WTC11 (cell line): ENCODE measurements around the gene SART3. TPM values are rescaled to one million over a fixed set of nuclear protein-coding genes. Genes with fewer than 3 reads are reported as not detected.

Source experiments
- ATAC-seq: fragments of 200-7000 bp; cut with Tn5 transposase; 2 replicates; pipeline ENCODE4 v1.10.0; 2021; ENCODE audit warnings: mild to moderate bottlenecking, moderate library complexity
- CTCF ChIA-PET: fragments of 300-600 bp; sonication (Branson Sonifier 250); formaldehyde crosslinking; loops from one replicate; lab custom pipeline; 2021; ENCODE audit warnings: antibody characterized with exemption; lab: Charles Lee
- POLR2A ChIA-PET: fragments of 350-600 bp; sonication (Branson Sonifier 250); formaldehyde crosslinking; loops from one replicate; lab custom pipeline; 2021; ENCODE audit warnings: antibody characterized with exemption; lab: Charles Lee
- DNase-seq: peaks from one replicate; pipeline ENCODE4 v3.0.0; 2021; ENCODE audit warnings: low spot score
- H3K27ac Mint-ChIP-seq: 2 replicates; pipeline ENCODE4 v1.8.0; 2021; ENCODE audit warnings: mixed read lengths
- H3K27me3 Mint-ChIP-seq: 2 replicates; pipeline ENCODE4 v1.8.0; 2021; ENCODE audit warnings: low read depth, mild to moderate bottlenecking, moderate library complexity, mixed read lengths
- H3K36me3 Mint-ChIP-seq: 2 replicates; pipeline ENCODE4 v1.8.0; 2021; ENCODE audit warnings: mixed read lengths
- H3K4me1 Mint-ChIP-seq: 2 replicates; pipeline ENCODE4 v1.8.0; 2022; ENCODE audit warnings: mixed read lengths
- H3K4me3 Mint-ChIP-seq: 2 replicates; pipeline ENCODE4 v1.8.0; 2021; ENCODE audit warnings: mild to moderate bottlenecking, moderate library complexity, mixed read lengths
- H3K9me3 Mint-ChIP-seq: 2 replicates; pipeline ENCODE4 v1.8.0; 2021; ENCODE audit warnings: mixed read lengths
- CBFB ChIP-seq: sonication (generic); formaldehyde crosslinking; IDR thresholded peaks from 2 replicates; pipeline ENCODE4 v1.8.1; 2022; ENCODE audit warnings: mild to moderate bottlenecking, low read depth, missing genetic modification reagents
- CREB1 ChIP-seq: sonication (generic); formaldehyde crosslinking; IDR thresholded peaks from 2 replicates; pipeline ENCODE4 v1.8.0; 2023; ENCODE audit warnings: mild to moderate bottlenecking, missing genetic modification reagents
- CREM ChIP-seq: sonication (generic); formaldehyde crosslinking; IDR thresholded peaks from 2 replicates; pipeline ENCODE4 v1.8.1; 2022; ENCODE audit warnings: mild to moderate bottlenecking, missing genetic modification reagents, moderate library complexity
- ETV6 ChIP-seq: sonication (generic); formaldehyde crosslinking; IDR thresholded peaks from 2 replicates; pipeline ENCODE4 v1.8.1; 2022; ENCODE audit warnings: mild to moderate bottlenecking, missing genetic modification reagents
- NR1H2 ChIP-seq: sonication (generic); formaldehyde crosslinking; IDR thresholded peaks from 2 replicates; pipeline ENCODE4 v1.9.0; 2021; ENCODE audit warnings: mild to moderate bottlenecking, moderate library complexity, missing genetic modification reagents
- PRRX2 ChIP-seq: fragments of 250-450 bp; sonication (Bioruptor Pico); IDR thresholded peaks from 2 replicates; pipeline ENCODE4 v1.8.0; 2021; ENCODE audit warnings: mild to moderate bottlenecking
- TEAD4 ChIP-seq: sonication (generic); formaldehyde crosslinking; IDR thresholded peaks from 2 replicates; pipeline ENCODE4 v1.8.0; 2022; ENCODE audit warnings: mild to moderate bottlenecking, missing genetic modification reagents
- ZBTB21 ChIP-seq: sonication (generic); formaldehyde crosslinking; IDR thresholded peaks from 2 replicates; pipeline ENCODE4 v1.8.1; 2023; ENCODE audit warnings: mild to moderate bottlenecking, missing genetic modification reagents, borderline replicate concordance
- ZNF121 ChIP-seq: sonication (generic); formaldehyde crosslinking; IDR thresholded peaks from 2 replicates; pipeline ENCODE4 v1.8.0; 2023; ENCODE audit warnings: missing genetic modification reagents
- ZNF232 ChIP-seq: sonication (generic); formaldehyde crosslinking; IDR thresholded peaks from 2 replicates; pipeline ENCODE4 v1.8.0; 2022; ENCODE audit warnings: mild to moderate bottlenecking, missing genetic modification reagents
- ZNF423 ChIP-seq: fragments of 250-450 bp; sonication (Bioruptor Pico); IDR thresholded peaks from 2 replicates; pipeline ENCODE4 v2.1.2; 2022; ENCODE audit warnings: mild to moderate bottlenecking, moderate library complexity
- total RNA-seq: library from RNA; stranded (reverse); gene quantifications from 3 replicates; pipeline ENCODE4 v1.2.3, GENCODE V29; 2021
- TF ChIP-seq, protein P1 (sequence below): fragments of 250-450 bp; sonication (Bioruptor Pico); IDR thresholded peaks from 2 replicates; pipeline ENCODE4 v1.9.0; 2021; ENCODE audit warnings: mild to moderate bottlenecking
- TF ChIP-seq, protein P2 (sequence below): sonication (generic); formaldehyde crosslinking; IDR thresholded peaks from 2 replicates; pipeline ENCODE4 v1.8.0; 2022; ENCODE audit warnings: mild to moderate bottlenecking, missing genetic modification reagents
- TF ChIP-seq, protein P3 (sequence below): sonication (generic); formaldehyde crosslinking; IDR thresholded peaks from 2 replicates; pipeline ENCODE4 v1.8.1; 2022; ENCODE audit warnings: low read depth, missing genetic modification reagents, borderline replicate concordance
- TF ChIP-seq, protein P4 (sequence below): fragments of 250-450 bp; sonication (Bioruptor Pico); IDR thresholded peaks from 2 replicates; pipeline ENCODE4 v1.9.0; 2021; ENCODE audit warnings: mild to moderate bottlenecking, borderline replicate concordance
- TF ChIP-seq, protein P5 (sequence below): fragments of 200-600 bp; IDR thresholded peaks from 2 replicates; pipeline ENCODE4 v1.8.0; 2022; ENCODE audit warnings: antibody characterized with exemption
- TF ChIP-seq, protein P6 (sequence below): sonication (generic); formaldehyde crosslinking; conservative IDR thresholded peaks from 2 replicates; pipeline ENCODE4 v1.8.1; 2023; ENCODE audit warnings: mild to moderate bottlenecking, low read depth, missing genetic modification reagents, moderate library complexity

SART3 gene
- total RNA-seq, 1 experiment from 2014 or later = 91.2 TPM

DNA sequence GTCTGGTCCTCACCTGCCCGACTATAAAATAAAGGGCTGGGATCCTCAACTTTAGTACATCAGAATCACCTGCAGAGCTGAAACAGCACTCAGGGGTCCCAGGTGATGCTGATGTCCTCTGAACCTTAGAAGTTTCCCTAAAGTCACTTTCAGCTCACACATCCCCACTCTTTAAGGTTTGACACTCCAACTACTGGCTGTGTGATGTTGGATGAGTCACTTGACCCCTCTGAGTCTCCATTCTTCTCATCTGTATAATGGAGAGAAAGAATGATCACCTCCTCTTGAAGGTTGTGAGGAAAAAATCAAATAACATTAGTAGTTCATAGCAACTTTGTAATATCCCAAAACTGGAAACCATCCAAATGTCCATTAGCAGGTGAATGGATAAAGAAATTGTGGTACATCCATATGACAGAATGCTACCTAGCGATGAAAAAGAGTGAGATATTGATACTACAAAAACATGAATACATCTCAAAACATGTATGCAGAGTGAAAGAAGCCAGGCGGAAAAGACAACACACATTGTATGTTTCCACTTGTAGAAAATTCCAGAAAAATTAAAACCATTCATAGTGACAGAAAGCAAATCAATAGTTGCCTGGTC, 23.6 kb upstream of the SART3 start (continued):
- no peak for TF ChIP-seq ZBTB21 (CRISPR knock-in tag)
- TF ChIP-seq, protein P1, sequence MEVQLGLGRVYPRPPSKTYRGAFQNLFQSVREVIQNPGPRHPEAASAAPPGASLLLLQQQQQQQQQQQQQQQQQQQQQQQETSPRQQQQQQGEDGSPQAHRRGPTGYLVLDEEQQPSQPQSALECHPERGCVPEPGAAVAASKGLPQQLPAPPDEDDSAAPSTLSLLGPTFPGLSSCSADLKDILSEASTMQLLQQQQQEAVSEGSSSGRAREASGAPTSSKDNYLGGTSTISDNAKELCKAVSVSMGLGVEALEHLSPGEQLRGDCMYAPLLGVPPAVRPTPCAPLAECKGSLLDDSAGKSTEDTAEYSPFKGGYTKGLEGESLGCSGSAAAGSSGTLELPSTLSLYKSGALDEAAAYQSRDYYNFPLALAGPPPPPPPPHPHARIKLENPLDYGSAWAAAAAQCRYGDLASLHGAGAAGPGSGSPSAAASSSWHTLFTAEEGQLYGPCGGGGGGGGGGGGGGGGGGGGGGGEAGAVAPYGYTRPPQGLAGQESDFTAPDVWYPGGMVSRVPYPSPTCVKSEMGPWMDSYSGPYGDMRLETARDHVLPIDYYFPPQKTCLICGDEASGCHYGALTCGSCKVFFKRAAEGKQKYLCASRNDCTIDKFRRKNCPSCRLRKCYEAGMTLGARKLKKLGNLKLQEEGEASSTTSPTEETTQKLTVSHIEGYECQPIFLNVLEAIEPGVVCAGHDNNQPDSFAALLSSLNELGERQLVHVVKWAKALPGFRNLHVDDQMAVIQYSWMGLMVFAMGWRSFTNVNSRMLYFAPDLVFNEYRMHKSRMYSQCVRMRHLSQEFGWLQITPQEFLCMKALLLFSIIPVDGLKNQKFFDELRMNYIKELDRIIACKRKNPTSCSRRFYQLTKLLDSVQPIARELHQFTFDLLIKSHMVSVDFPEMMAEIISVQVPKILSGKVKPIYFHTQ = no peak
- no peak for TF ChIP-seq CREB1 (CRISPR knock-in tag)
- TF ChIP-seq, protein P2, sequence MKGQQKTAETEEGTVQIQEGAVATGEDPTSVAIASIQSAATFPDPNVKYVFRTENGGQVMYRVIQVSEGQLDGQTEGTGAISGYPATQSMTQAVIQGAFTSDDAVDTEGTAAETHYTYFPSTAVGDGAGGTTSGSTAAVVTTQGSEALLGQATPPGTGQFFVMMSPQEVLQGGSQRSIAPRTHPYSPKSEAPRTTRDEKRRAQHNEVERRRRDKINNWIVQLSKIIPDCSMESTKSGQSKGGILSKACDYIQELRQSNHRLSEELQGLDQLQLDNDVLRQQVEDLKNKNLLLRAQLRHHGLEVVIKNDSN (CRISPR knock-in tag) = no peak
- TF ChIP-seq ETV6 = no peak
- TF ChIP-seq, all 79 proteins: peak for 0

DNA sequence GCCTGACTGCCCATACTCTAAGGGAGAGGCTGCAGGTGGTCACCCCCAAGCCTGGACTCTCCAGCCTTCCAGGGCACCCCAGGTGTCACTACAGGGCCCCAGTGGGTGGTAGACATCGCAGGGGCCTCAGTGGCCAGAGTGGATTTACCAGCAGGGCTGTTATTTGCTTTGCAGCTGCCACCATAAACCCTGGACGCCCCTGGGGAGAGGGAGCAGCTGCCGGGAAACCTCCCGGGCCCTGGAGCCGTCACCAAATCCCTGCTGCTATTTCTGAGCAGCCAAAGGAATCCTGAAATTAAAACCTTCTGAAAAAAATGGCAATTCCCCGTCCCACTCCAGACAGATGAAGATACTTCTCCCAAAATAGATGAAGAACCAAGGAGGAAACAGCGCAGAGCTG, 23.0 kb upstream of the SART3 start:
- TF ChIP-seq TEAD4 (no peak), ZNF423 (peak; percentile 61)
- TF ChIP-seq, protein P3, sequence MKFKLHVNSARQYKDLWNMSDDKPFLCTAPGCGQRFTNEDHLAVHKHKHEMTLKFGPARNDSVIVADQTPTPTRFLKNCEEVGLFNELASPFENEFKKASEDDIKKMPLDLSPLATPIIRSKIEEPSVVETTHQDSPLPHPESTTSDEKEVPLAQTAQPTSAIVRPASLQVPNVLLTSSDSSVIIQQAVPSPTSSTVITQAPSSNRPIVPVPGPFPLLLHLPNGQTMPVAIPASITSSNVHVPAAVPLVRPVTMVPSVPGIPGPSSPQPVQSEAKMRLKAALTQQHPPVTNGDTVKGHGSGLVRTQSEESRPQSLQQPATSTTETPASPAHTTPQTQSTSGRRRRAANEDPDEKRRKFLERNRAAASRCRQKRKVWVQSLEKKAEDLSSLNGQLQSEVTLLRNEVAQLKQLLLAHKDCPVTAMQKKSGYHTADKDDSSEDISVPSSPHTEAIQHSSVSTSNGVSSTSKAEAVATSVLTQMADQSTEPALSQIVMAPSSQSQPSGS = no peak
- Mint-ChIP-seq H3K27me3 (no peaks in the 10 kb centered on the region), H3K4me3 (no peak overlapping the region), H3K9me3 (peaks cover 6% of the 10 kb centered on the region), H3K4me1 (peaks cover 6% of the 10 kb centered on the region), H3K36me3 (no peaks in the 10 kb centered on the region), H3K27ac (no peak overlapping the region)
- CTCF ChIA-PET = interaction anchor here (0.6 kb wide), 1 partner anchor 34 kb away, joined by 3 read pairs; no protein-coding TSS in a partner anchor
- no peak for DNase-seq
- POLR2A ChIA-PET = no interaction called here
- ATAC-seq = no peak

DNA sequence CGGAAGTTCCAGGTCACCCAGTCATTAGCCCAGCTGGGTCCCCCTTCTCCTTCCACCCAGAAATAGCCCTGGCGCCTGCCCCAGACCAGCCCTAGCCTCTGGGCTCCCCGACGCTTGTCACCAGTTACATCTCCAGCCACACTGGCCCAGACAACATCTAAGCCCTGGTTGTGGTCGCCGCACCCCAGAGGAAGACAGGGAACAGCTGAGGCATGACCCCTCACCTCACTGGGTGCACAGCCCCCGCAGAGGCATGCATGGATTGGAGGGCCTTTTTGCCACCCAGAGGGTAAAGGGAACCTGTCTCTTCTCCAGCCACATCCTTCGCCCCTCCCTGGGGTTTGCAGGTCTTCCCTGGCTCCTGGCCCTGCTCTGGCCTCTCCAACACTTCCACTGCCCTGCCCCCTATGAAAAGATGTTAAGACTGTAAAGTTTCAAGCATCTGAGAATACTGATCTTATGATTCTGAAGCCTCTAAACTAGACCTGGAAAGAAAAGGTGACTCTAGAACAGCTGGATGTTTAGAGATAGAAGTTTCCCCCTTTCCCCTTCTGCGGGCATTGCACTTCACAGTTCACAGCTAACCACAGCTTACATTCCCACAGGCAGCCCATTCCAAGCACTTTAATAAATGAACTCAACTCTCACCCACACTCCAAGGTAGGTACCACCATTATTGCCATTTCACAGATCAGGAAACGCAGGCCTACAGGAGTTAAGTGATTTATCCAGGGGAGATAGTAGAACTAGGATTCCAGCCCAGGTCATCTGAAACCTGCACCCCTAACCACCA, 22.2 kb upstream of the SART3 start:
- no peak for DNase-seq
- H3K4me1 Mint-ChIP-seq = no peaks in the 10 kb centered on the region
- H3K36me3 Mint-ChIP-seq = no peaks in the 10 kb centered on the region
- ChIA-PET CTCF (interaction anchor here (0.6 kb wide), 1 partner anchor 35 kb away, joined by 3 read pairs; no protein-coding TSS in a partner anchor), POLR2A (interaction anchor here (0.6 kb wide), 1 partner anchor 691 kb away, joined by 6 read pairs; no protein-coding TSS in a partner anchor)
- no peaks in the 10 kb centered on the region for H3K27me3 Mint-ChIP-seq
- peaks cover 14% of the 10 kb centered on the region for H3K9me3 Mint-ChIP-seq
- no peak overlapping the region for H3K4me3 Mint-ChIP-seq
- H3K27ac Mint-ChIP-seq = no peak overlapping the region
- no peak for ATAC-seq
- TF ChIP-seq NR1H2 (CRISPR knock-in tag) = no peak
- TF ChIP-seq PRRX2 (CRISPR knock-in tag) = no peak
- TF ChIP-seq, protein P4, sequence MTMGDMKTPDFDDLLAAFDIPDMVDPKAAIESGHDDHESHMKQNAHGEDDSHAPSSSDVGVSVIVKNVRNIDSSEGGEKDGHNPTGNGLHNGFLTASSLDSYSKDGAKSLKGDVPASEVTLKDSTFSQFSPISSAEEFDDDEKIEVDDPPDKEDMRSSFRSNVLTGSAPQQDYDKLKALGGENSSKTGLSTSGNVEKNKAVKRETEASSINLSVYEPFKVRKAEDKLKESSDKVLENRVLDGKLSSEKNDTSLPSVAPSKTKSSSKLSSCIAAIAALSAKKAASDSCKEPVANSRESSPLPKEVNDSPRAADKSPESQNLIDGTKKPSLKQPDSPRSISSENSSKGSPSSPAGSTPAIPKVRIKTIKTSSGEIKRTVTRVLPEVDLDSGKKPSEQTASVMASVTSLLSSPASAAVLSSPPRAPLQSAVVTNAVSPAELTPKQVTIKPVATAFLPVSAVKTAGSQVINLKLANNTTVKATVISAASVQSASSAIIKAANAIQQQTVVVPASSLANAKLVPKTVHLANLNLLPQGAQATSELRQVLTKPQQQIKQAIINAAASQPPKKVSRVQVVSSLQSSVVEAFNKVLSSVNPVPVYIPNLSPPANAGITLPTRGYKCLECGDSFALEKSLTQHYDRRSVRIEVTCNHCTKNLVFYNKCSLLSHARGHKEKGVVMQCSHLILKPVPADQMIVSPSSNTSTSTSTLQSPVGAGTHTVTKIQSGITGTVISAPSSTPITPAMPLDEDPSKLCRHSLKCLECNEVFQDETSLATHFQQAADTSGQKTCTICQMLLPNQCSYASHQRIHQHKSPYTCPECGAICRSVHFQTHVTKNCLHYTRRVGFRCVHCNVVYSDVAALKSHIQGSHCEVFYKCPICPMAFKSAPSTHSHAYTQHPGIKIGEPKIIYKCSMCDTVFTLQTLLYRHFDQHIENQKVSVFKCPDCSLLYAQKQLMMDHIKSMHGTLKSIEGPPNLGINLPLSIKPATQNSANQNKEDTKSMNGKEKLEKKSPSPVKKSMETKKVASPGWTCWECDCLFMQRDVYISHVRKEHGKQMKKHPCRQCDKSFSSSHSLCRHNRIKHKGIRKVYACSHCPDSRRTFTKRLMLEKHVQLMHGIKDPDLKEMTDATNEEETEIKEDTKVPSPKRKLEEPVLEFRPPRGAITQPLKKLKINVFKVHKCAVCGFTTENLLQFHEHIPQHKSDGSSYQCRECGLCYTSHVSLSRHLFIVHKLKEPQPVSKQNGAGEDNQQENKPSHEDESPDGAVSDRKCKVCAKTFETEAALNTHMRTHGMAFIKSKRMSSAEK (CRISPR knock-in tag) = no peak
- no peak for TF ChIP-seq ZNF232 (CRISPR knock-in tag)
- no peak for TF ChIP-seq ZNF121 (CRISPR knock-in tag)
- TF ChIP-seq, protein P5, sequence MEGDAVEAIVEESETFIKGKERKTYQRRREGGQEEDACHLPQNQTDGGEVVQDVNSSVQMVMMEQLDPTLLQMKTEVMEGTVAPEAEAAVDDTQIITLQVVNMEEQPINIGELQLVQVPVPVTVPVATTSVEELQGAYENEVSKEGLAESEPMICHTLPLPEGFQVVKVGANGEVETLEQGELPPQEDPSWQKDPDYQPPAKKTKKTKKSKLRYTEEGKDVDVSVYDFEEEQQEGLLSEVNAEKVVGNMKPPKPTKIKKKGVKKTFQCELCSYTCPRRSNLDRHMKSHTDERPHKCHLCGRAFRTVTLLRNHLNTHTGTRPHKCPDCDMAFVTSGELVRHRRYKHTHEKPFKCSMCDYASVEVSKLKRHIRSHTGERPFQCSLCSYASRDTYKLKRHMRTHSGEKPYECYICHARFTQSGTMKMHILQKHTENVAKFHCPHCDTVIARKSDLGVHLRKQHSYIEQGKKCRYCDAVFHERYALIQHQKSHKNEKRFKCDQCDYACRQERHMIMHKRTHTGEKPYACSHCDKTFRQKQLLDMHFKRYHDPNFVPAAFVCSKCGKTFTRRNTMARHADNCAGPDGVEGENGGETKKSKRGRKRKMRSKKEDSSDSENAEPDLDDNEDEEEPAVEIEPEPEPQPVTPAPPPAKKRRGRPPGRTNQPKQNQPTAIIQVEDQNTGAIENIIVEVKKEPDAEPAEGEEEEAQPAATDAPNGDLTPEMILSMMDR = no peak
- TF ChIP-seq, protein P6, sequence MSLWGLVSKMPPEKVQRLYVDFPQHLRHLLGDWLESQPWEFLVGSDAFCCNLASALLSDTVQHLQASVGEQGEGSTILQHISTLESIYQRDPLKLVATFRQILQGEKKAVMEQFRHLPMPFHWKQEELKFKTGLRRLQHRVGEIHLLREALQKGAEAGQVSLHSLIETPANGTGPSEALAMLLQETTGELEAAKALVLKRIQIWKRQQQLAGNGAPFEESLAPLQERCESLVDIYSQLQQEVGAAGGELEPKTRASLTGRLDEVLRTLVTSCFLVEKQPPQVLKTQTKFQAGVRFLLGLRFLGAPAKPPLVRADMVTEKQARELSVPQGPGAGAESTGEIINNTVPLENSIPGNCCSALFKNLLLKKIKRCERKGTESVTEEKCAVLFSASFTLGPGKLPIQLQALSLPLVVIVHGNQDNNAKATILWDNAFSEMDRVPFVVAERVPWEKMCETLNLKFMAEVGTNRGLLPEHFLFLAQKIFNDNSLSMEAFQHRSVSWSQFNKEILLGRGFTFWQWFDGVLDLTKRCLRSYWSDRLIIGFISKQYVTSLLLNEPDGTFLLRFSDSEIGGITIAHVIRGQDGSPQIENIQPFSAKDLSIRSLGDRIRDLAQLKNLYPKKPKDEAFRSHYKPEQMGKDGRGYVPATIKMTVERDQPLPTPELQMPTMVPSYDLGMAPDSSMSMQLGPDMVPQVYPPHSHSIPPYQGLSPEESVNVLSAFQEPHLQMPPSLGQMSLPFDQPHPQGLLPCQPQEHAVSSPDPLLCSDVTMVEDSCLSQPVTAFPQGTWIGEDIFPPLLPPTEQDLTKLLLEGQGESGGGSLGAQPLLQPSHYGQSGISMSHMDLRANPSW (CRISPR knock-in tag) = no peak
- TF ChIP-seq CBFB (CRISPR knock-in tag) = no peak
- TF ChIP-seq CREM = no peak
- TF ChIP-seq, protein P2 (CRISPR knock-in tag) = no peak
